HG03432 (cell line): ENCODE results near the gene LRRC43.
A peak's percentile ranks its signal among the peaks of the same experiment; 100 is the strongest.

ENCODE experiments used
- ATAC-seq: cut with Tn5 transposase; IDR thresholded peaks from one replicate; pipeline ENCODE4 v1.9.1; 2021; ENCODE audit warnings: mild to moderate bottlenecking, moderate library complexity; ENCODE audit not compliant: unreplicated experiment

The LRRC43 gene

DNA sequence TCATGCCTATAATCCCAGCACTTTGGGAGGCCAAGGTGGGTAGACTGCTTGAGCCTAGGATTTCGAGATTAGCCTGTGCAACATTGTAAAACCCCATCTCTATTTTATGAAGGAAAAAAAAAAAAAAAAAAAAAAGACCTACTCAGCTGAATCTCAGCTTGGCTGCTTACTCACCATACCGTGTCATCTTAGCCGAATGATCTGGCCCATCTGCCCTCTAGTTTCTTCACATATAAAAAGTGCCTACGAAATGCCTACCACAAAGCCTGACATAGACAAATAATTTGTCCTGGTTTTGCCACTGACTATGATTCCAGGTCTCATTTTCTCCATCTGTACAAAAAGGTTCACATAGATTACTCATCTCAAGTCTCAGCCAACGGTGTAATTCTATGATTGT is 32.8 kb downstream of the LRRC43 start:
- ATAC-seq, result no peak

DNA sequence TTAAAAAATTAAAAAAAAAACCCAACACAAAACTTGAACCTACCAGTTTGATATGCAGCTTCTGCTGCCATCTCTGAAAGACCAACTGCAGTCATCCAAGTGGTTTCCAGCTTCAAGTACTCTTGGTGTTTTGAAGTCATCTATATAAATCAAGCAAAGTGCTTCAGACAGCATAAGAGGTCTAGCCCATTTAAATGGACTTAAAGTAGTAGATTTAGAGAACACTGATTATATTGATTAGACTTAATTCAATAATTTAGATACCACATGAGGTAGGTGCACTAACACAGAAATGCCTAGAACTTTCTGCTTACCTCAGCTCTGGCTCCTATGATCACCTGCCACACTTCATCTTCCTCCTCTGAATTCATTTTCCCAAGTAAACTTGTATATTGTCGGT is 33.5 kb downstream of the LRRC43 start:
- ATAC-seq, result no peak

GRCh38 chr12:122225683-122226365 is 42.9 kb downstream of the LRRC43 start, which contains the start of gene DIABLO:
DIABLO (minus strand) TSS chr12:122226052; CDS start chr12:122226014, 38 bp downstream.
- peak; percentile 91 for ATAC-seq

DNA sequence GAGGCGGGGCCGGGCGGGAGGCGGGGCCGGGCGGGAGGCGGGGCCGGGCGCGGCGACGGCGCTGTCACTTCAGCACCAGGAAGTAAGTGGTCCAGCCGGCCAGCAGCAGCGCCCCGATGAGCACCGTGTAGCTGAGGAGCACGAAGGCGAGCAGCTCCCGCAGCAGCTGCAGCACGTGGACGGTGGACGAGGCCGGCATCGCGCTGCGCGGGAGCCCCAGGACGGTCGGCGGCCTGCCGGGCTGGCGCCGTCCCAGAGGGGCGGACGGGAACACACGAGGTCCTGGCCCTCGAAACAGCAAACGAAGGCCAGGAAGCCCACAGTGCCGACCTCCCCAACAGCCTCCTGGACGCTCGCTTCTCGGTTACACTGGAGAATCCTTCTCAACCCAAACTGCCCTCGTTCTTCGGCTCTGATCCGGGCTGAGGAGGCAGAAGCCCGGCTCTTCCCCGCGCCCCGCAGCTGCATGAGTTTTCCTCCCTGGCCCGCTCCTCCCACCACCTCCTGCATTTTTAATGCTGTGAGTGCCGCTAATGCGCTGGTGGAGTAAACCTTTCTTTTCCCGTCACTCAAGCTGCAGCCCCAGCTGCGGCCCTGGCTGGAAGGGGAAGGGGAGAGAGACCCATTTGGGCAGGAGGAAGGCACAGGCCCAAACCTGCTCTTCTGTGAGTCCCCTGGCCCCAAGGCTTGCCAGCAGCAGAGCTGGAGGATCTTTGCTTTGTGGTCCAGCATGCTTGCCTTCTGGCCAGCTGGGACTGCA is 43.6 kb downstream of the LRRC43 start:
- no peak for ATAC-seq

DNA sequence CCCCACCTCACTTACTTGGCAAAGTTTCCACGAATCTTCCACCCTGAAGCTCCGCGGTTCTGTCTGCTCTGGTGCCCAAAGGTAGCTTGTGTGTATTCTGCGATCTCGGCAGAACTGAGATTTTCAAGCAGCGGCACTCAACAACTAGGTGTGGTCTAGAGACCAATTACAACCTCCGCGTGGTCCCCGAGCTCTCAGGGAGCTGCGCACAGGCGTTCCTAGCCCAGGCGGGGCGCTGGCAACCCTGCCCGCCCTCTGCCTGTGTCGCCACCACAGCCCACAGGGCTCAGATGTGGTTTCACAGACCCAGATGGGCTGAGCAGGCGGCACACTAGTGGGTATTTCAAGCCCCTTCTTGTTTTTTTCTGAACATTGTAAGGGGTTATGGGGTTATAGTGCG is 44.4 kb downstream of the LRRC43 start:
- ATAC-seq, result no peak

DNA sequence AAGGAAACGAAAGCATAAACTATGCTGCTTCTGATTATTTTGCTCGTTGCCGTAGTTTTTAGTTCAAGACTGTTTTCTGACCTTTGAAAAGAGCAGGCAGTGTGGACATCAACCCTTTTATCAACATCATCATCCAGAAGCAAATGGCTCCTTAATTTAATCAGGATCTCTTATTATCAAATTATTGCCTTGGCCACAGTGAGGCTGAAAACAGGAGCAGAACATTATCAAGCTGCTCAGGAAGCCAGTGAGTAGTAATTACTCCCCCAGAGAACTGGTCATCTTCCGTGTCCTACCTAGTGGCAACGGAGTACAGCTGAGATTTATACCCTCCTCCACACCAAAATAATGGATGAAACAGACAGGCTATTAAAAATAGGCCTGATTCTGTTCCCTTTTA is 45.2 kb downstream of the LRRC43 start:
- ATAC-seq, result no peak

DNA sequence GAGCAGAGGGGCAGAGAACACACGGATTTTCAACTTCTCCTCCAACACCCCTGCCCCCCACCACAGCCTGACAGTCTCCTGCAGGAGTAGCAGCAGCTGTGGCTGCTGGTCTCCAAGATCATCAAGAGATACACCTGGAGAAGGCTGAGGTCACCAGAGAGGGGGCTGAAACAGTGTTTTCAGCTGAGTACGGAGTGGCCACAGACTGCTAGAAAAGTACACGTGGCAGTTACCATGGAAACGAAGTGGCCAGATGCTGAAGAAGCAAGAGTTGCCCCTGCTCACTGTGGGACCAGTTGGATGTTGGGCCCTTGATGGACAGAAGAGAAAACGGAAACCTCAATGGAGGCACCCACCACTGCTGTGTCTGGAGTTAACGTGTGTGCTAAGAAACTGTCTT is 47.9 kb downstream of the LRRC43 start:
- ATAC-seq, result no peak

GRCh38 chr12:122232691-122233090 is 49.8 kb downstream of the LRRC43 start:
- ATAC-seq, result no peak

- ATAC-seq, result no peak
Observed at GRCh38 chr12:122235741-122236140, 52.8 kb downstream of the LRRC43 start.

- no peak for ATAC-seq
Observed at GRCh38 chr12:122238861-122239260, 55.9 kb downstream of the LRRC43 start.

- ATAC-seq, result no peak
Observed at GRCh38 chr12:122243965-122244364, 61.0 kb downstream of the LRRC43 start.

GRCh38 chr12:122244565-122245371 is 61.8 kb downstream of the LRRC43 start:
- ATAC-seq, result no peak

GRCh38 chr12:122245553-122245952 is 62.6 kb downstream of the LRRC43 start:
- ATAC-seq, result no peak

DNA sequence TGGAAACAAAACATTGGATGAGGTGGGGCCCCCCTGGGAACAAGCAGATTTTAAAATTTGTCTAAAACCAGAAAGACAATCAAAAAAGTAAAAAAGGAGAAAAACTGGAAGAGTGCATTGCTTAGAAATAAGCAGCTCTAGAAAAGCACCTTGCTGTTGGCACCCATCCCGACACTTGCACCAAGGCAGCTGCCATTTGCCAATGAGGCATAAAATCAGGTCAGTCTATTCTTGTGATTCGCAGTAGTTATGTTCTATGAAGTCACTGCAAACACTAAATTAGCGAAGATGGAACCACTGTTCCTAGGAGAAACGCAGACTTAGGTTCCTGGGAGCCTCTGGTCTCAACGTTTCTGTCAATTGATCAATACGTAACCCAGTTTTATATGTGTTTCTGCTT is 67.1 kb downstream of the LRRC43 start:
- ATAC-seq, result no peak

- no peak for ATAC-seq
Observed at GRCh38 chr12:122250536-122250935, 67.6 kb downstream of the LRRC43 start.
